Left lung (tissue), 10 donors: ENCODE measurements around the gene UPB1. TPM values are rescaled to one million over a fixed set of nuclear protein-coding genes. Genes with fewer than 3 reads are reported as not detected.

Source experiments
- ATAC-seq: fragments of 200-7000 bp; cut with Tn5 transposase; one replicate; pipeline ENCODE4 v1.9.1; 2020; ENCODE audit warnings: moderate library complexity
- DNase-seq, 4 donors: peaks; one replicate each; pipeline ENCODE4 v3.0.0-alpha.2; 2013 to 2020
- H3K27ac ChIP-seq, 2 donors: fragments of 200-600 bp; sonication (generic) in 1 of 2; one replicate each; pipeline versions ENCODE4 v1.5.0 to v1.8.0; 2020 to 2021
- H3K27me3 ChIP-seq, 2 donors: fragments of 200-600 bp; sonication (generic) in 1 of 2; one replicate each; pipeline versions ENCODE4 v1.5.0 to v1.8.0; 2020 to 2021
- H3K36me3 ChIP-seq, 2 donors: fragments of 200-600 bp; sonication (generic) in 1 of 2; one replicate each; pipeline versions ENCODE4 v1.5.0 to v1.8.0; 2020 to 2021
- H3K4me1 ChIP-seq, 2 donors: fragments of 200-600 bp; one replicate each; pipeline ENCODE4 v1.8.0; 2021
- H3K4me3 ChIP-seq, 2 donors: fragments of 200-600 bp; sonication (generic) in 1 of 2; one replicate each; pipeline versions ENCODE4 v1.5.0 to v1.8.0; 2020 to 2021; ENCODE audit warnings: mild to moderate bottlenecking in 1 of 2
- H3K9me3 ChIP-seq, 2 donors: fragments of 200-600 bp; sonication (generic) in 1 of 2; one replicate each; pipeline versions ENCODE4 v1.5.0 to v1.8.0; 2020 to 2021
- CTCF ChIP-seq, 2 donors: fragments of 200-600 bp; sonication (generic) in 1 of 2; IDR thresholded peaks; one replicate each; pipeline versions ENCODE4 v1.5.0 to v1.8.0; 2021; ENCODE audit warnings: antibody characterized with exemption in 2 of 2
- intact Hi-C, 2 donors: fragments of 100-400 bp; cut with DNase I; formaldehyde crosslinking; loops; one replicate each; pipeline versions ENCODE4 v1.11.2 to v1.14.2; 2022
- polyA plus RNA-seq, 6 donors: library from polyadenylated mRNA; unstranded; fragments of 120-200 nt; gene quantifications; one replicate each; pipeline ENCODE4 v1.2.1, GENCODE V29; 2013; ENCODE audit not compliant: insufficient read length in 6 of 6
- total RNA-seq, 2 donors: library from RNA; stranded (reverse); fragmentation: NEBNext Ultra II Directional; extraction: Animal tissue kit (Norgen Biotek cat#: 25700); gene quantifications; one replicate each; pipeline ENCODE4 v1.2.1, GENCODE V29; 2021
- donor health status: DM: no; HTN: yes; CAD: no.
- donor health status: DM: no; HTN: no; CAD: no.

Gene UPB1
- total and polyA plus RNA-seq, 8 donors = 0.50 to 2.3 (median 1.8) TPM

DNA sequence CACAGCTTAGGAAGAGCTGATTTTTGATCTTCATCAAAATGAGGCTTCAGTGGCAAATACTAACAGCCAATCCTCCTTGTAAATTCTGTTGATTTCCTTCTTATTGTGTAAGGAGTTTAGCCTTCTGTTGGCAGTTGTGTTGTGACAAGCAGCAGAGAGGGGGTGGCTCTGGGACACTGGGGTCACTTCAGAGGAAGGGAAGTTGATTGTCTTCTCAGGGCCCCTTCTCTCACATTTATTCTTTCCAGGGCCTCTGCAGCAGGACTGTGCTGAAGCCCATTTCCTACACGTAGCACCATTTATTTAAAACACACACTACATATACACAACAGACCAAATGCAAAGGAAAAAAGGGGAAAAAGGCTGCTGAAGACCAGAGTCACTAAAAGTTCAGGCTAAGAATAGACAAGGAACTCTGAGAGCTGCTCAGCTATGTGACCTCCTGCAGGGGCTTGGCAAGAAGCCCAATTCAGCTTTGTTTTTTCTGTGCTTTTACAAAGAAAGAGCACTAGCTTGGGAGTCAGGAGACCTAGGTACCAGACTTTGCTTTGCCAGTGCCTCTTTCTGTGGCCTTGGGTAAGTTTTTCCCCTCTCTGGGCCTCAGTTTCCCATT is 28.3 kb upstream of the UPB1 start:
- Histone ChIP-seq H3K4me1 (peaks cover 12 to 31% of the 10 kb centered on the region in 2 donors), H3K27ac (peak overlapping the region; percentile 13 to 21), H3K27me3 (no peaks in the 10 kb centered on the region), H3K36me3 (no peaks in the 10 kb centered on the region), H3K9me3 (no peaks in the 10 kb centered on the region), H3K4me3 (no peak overlapping the region)
- ATAC-seq (peak; percentile 52), DNase-seq (peak in 2 of 4 donors; percentile 59 to 71)
- TF ChIP-seq CTCF (IDR thresholded peaks at IDR 0.05) = no peak
- intact Hi-C loops = no loop called here

- Histone ChIP-seq H3K36me3 (no peaks in the 10 kb centered on the region), H3K9me3 (no peaks in the 10 kb centered on the region), H3K27me3 (no peaks in the 10 kb centered on the region), H3K4me1 (peaks cover 12 to 31% of the 10 kb centered on the region in 2 donors), H3K4me3 (no peak overlapping the region), H3K27ac (peak overlapping the region in 1 of 2 donors; percentile 21)
- DNase-seq (no peak), ATAC-seq (no peak)
- intact Hi-C loops = no loop called here
- no peak for TF ChIP-seq CTCF (IDR thresholded peaks at IDR 0.05)
Measured at GRCh38 chr22:24467340-24467739, 27.8 kb upstream of the UPB1 start.

DNA sequence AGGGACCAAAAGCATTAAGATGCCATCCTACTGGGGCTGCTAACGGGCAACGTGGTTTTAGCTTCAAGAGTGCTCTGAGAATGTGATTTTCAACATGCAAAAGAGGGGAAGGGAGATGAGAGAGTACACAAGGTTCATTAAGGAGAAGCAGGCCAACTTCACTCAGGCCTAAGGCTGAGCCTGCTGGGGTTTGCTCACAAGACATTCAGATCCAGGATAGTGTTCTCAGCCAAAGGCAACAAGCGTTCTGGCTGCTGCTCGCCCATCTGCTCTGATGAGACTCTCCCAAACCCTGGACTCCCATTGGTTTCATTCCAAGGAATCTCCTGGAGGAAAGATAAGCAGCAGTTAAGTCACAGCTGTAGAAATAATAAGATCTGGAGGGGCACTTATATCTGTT is 23.6 kb upstream of the UPB1 start:
- no peak for TF ChIP-seq CTCF (IDR thresholded peaks at IDR 0.05)
- peaks cover 6 to 36% of the 10 kb centered on the region in 2 donors for H3K4me1 ChIP-seq
- DNase-seq (peak in 1 of 4 donors; percentile 45), ATAC-seq (peak; percentile 51)
- no peak overlapping the region for H3K27ac ChIP-seq
- no peaks in the 10 kb centered on the region for H3K27me3 ChIP-seq
- no peak overlapping the region for H3K4me3 ChIP-seq
- intact Hi-C loops = no loop called here
- H3K36me3 ChIP-seq = no peaks in the 10 kb centered on the region
- no peaks in the 10 kb centered on the region for H3K9me3 ChIP-seq

GRCh38 chr22:24473284-24473683 is 21.8 kb upstream of the UPB1 start:
- Histone ChIP-seq H3K27me3 (no peaks in the 10 kb centered on the region), H3K4me1 (peaks cover 0 to 22% of the 10 kb centered on the region in 2 donors), H3K36me3 (no peaks in the 10 kb centered on the region), H3K27ac (peak overlapping the region in 1 of 2 donors; percentile 69), H3K9me3 (no peaks in the 10 kb centered on the region), H3K4me3 (no peak overlapping the region)
- intact Hi-C loops = no loop called here
- ATAC-seq = no peak
- DNase-seq = no peak
- TF ChIP-seq CTCF (IDR thresholded peaks at IDR 0.05) = no peak

GRCh38 chr22:24474221-24474620 is 20.9 kb upstream of the UPB1 start:
- peak overlapping the region in 1 of 2 donors; percentile 69 for H3K27ac ChIP-seq
- no peaks in the 10 kb centered on the region for H3K27me3 ChIP-seq
- intact Hi-C loops = no loop called here
- no peak overlapping the region for H3K4me3 ChIP-seq
- DNase-seq (no peak), ATAC-seq (peak; percentile 64)
- H3K4me1 ChIP-seq = peaks cover 0 to 22% of the 10 kb centered on the region in 2 donors
- no peaks in the 10 kb centered on the region for H3K36me3 ChIP-seq
- no peak for TF ChIP-seq CTCF (IDR thresholded peaks at IDR 0.05)
- H3K9me3 ChIP-seq = no peaks in the 10 kb centered on the region
